A172 (cell line): ENCODE measurements around the gene CEP85L. TPM values are rescaled to one million over a fixed set of nuclear protein-coding genes. Genes with fewer than 3 reads are reported as not detected.

ENCODE experiments used
- DNase-seq: peaks from one replicate; pipeline ENCODE4 v3.0.0-alpha.2; 2015; ENCODE audit warnings: low spot score
- total RNA-seq: library from RNA; depleted of rRNA; stranded (reverse); fragments of >200 nt; shearing (Covaris generic); gene quantifications from 2 replicates; pipeline ENCODE4 v1.2.3, GENCODE V29; 2014

Gene CEP85L
- total RNA-seq, 1 experiment from 2014 or later = 5.0 TPM

DNA sequence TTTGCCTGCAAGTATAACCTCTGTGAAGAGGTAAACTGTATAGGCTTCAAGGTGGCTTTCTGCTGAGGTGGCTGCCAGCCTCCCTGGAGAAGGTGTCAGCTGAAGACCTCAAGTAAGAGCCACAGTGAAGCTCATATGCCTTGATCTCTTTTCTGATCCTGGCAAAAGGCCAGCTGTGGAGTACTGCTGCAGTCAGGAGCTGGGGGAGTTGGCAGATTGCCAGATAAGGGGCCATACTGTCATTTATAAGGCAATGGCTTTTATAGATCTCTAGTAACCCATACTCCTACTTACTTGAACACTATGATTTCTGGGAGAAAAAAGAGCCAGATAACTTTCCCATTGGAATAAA, 8.8 kb upstream of the CEP85L start:
- no peak for DNase-seq

DNA sequence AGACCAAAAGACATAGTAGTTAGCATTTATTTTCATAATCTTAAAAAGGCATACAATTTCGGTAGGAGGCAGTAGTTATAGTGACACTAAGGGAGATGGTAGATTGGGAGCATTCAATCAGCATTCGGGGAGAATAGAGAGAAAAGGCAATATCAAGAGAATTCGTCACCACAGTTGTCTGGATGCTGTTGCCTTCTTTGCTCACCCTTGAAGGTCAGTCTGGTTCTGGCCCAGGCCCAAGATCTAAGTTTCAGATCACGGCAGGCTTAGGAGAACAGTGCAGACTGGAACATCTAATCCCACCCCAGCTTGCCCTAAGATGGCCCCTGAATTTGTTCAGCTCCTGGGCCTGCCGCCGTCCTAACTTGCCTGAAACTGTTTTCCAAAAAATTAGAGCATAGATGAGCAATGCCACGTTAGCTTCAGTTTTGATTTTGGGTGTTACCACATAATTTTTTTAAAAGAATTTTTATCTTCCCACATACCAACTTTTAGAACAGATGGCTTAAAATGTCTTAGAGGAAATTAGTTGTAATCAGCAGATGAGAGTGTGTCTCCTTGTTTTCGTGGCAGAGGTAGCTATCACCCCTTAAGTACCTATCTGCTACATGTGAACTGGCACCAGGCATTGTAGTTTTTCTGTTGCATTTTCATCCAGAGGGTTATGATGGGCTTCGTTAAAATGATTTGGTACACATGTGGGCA, 8.3 kb upstream of the CEP85L start:
- no peak for DNase-seq

DNA sequence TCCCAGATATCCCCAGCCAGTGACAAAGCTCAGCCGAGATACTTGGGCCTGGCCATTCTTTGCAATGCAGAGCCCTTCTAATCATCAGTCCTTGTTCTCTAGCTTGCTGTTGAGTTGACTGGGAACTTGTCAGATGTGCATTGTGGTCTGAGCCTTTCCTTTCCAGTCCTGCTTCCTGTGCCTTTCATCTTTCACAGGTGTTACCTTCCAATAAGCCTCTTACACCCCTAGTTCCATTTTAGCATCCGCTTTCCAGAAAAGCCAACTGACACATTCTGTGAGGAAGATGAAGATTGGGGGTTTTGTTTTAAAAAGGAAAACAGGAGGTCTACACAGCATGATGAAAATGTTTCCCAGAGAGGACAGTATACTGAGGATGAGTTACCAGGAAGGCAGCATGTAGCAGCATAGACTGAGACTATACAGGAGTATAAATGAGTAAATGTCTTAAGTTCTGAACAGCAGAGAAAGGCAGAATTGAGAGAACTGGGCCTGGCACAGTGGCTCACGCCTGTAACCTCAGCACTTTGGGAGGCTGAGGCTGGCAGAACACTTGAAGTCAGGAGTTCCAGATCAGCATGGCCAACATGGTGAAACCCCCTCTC, 5.6 kb upstream of the CEP85L start:
- no peak for DNase-seq

DNA sequence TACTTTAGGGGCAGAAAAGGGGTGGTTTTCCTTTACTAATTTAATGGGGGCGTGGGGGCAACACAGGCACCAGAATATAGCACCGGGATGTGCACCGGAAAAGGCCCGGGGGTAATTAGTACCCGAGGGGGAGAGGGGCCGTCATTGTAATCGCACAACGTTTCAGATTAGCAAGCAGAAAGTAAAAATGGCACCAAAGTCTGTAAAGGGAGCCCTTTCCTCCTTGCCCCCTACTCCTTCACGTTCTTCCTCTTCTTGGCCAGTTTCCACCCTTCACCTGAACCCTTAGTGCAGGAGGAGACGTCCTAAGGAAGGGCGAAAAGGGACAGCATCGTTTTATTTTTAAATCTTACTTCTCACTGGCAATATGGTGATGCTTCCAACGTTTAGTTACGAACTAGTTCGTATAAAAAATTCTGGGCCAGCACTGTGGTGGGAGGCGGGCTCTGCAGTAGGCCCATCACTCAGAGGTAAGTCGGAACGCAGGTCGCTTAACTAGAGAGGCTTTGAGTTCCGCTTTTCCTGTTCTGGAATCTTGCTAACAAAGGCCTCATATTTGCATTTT, 742 bp upstream of the CEP85L start:
- no peak for DNase-seq

DNA sequence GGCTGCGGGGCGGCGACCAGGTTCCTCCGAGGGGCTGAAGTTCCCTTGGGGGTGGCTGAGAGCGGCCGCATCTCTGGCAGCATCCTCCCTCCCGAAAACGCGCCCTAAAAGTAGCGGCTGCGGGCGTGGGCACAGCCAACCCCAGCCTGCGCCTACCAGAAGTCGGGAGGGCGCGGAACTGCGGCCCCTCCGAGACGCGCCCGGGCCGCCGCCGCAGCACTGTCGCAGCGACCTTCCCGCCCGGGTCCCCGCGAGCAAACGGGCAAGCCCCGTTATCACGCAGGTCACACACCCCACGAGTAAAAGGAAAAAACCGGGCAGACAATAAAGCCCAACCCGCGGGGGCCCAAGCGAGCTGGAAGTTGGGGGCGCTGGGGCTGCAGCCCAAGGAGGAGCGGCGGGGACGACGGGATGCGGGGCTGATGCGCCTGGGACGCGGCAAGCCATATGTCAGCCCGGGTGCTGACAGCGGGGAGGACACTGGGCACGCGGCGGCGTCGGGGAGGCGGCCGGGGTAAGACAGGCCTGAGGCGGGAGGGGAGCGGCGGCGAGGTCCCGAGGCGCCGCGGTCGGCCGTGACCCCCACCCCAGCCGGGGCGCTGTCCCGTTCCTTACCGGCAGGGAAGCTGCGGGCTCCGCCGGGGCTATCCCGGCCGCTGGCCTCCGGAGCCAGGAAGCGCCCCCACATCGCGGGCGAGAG, 659 bp downstream of the CEP85L start:
- no peak for DNase-seq

DNA sequence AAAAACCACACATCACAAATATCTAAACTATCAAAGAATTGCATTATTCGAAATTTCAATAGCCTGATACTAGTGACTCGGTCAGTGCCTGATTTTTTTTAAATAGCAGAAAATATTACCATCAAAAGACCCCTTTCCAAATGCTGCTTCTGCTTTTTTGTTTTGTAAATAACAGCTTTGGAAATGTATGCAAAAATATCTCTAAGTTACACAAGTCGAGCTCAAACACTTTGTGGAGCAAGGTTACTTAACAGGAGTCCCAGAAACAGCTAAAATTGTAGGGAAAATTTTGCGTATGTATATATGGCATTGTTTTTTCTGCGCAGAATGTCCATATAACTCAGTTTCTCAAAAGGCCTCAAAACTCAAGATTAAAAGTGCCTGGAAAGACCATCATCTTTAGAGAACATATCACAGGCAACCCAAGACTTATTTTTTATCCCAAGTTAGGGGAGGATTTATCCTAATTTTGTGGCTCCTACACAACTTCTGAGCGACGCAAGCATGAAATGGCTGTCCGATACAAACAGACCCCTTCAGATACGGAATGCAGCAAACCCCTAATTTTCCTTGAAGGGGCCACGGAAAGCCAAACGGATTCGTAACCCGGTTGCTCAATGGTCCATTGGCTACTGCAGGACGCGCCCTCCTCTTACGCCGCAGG, 1.3 kb downstream of the CEP85L start:
- DNase-seq = no peak

DNA sequence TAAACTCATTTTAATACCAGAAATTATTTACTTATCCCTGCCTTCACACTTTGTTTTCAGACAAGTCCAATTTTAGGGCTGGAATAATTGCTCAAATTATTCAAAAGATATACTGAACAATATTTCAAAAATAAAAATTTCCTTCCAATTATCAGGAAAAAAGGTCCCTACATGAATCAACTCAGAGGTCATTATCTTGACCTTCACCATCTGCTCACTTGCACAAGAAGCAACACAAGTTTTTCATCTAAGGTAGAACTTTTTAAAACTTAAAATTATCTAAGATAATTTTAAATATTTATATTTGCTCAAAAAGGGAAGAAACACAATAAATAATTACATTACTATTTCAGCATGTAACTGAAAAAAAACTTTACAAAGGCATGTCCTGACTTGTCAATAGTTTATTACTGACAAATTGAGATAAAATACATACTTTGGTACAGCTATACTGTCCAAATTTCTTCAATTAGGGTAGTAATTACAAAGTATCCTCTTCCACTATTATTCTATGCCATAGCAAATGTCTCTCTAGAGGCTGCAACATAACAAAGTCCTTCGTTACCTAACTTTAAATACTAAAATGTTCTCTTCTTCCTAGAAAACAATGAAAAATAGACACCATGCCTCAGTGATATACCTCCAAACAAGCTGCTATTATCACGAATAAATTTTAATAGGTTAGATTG, 2.4 kb downstream of the CEP85L start:
- DNase-seq = no peak

DNA sequence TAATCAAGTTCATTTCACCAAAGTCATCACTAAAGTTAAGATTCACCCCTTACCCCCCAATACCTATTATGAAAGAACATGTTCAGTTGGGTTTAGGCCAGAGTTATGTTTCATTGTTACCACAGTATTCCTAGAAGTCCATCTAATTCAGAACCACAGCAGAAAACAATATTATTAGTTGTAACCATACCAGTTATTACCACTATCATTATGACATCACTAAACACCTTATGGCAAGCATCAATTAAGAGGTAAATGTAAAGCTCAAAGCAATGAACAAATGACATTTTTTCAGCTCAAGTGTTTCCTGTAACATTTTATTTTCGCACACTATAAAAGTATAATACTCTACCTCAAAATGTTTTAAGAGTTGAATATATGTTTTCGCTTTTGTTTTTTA, 4.4 kb downstream of the CEP85L start:
- no peak for DNase-seq

DNA sequence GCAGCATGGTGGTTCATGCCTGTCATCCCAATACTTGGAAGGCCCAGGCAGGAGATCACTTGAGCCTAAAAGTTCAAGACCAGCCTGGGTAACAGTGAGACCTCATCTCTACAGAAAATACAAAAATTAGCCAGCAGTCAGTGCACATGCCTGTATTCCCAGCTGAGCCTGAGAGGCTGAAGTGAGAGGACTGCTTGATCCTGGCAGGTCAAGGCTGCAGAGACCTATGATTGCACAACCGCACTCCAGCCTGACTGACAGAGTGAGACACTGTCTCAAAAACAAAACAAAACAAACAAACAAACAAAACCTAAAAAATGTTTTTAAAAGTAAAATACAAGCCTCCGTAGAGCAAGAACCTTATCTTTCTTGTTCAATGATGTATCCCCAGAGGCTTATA, 6.0 kb downstream of the CEP85L start:
- DNase-seq = no peak

DNA sequence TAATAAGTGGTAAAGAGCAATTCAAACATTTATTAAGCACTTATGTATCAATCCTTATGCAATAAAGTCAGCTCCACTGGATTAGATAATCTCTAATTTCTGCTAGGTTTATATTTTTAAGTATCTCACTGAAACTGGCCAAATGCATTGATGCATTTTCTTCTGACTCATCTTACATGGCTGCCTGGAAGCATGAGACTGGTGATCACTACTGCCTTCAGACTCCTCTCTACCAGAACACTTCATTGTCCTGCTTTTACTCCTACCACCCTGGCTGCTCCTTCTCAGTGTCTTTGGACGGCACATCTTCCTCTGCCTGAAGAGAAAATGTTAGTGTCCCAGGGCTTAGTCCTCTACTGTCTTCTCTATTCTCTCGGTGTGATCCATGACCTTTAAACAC, 7.4 kb downstream of the CEP85L start:
- no peak for DNase-seq

DNA sequence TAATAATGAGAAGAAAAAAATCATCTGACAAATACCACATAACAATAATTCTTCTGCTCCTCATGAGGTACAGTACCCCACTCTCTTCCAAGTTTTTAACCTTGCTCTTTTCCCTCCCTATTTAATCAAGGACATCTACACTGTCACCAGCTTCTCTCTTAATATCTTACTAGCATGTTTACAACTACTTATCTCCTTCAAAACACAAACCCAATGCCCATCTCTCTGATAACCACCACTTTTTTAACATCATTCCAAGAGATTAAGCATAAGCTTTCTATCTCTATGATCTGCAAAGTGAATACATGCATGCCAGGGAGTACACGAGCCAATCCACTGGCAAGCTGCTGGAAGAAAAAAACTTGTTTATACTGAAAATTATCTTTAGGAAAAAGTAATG, 10.3 kb downstream of the CEP85L start:
- DNase-seq = no peak

DNA sequence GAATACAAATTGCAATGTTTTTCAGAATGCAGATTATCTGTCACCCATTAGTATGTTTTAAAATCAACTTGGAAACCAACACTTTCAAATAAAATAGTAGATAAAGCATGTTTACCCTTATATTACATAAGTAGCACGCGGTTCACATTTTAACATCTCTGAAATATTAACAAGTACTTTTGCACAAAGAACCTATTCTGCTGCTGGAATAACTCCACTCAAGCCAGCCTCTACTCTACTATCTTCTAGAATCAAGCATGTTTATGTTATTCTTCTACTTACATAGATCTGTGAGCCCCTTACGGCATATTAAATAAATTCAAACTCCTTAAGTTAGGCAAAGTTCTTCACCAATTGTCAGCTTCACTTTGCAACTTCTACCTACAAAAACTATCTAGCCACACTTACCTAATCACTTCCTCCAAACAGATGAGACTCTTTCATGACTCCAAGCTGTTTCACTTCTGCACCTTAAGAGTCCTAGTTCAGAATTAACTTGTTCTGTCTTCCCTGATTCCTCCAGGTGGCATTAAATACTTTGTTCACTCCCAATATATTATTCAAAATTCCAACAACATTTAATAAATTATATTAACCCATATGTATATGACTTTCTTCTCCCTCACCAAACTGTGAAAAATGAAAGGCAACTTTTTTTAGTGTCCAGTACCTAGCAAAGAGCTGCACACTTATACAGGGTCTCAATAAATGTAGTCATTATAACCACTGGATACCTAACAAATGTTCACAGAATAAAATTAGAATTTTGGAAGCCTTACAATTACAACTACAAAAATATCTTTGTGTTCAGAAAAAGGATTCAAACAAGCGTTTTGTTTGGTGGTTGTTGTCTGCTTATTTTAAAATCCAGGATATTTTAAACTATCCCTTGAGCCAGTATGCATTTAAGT, 12.1 kb downstream of the CEP85L start:
- no peak for DNase-seq

DNA sequence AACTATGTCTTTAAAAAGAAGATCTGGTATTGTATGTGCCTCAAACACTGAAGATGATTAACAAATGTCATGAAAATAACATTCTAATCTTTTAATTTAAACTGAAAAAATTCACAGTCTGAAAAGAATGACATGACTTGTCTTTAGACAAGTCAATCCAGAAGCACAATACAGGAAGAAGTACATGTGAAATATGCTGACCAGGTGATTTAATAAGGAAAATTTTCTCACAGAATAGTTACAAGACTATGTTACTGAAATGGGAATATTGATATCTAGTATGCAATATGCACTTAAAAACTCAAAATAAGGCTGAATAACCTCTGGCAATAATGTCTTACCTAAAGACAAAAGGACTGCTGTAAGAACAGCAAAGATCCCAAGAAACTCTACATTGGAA, 13.1 kb downstream of the CEP85L start:
- DNase-seq = no peak

DNA sequence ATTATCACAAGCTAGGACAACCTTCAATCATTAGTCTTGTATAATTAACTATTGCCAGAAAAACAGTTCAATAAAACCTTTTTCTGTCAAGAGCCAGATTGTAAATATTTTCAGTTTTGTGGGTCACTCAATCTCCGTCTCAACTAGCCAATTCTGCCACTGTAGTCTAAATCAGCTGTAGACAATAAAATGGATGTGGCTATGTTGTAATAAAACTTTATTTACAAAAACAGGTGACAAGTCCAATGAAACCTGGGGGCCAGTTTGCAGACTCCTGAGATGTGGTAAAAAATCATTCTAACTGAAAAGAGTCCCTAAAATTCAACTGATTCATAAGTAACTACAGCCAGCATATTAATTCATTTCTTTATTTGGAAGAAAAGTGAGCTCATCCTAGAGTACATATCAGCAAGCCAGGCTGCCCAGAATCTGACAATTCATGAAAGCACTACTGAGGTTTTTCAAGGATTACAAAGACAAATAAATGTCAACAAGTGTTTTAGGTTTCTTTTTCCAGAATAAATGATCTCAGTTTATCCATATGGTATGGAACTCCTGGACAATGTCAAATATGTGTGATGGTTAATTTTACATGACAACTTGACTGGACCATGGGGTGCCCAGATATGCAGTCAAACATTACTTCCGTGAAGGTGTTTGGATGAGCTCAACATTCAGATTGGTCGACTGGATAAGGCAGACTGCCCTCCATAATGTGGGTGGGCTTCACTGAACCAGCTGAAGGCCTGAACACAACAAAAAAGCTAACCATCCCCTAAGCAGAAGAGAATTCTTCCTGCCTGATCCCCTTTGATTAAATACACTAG, 15.3 kb downstream of the CEP85L start:
- DNase-seq = no peak

DNA sequence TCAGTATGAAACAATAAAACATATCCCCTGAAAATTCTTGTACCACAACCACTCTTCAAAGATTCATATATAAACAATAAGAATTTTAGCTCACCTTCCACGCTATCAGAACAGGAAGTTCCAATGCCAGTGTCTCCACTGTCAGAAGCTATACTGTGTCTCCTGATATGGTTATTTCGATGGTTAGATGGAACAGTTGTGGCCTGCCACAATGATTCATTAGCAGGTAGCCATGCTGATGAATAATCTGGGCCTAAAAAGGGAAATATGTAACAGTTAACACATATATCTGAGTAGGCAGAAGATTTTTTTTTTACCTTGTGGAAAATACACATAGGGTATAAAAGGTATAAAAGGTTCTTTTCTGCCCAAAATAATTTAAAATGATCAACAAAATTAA, 19.0 kb downstream of the CEP85L start:
- DNase-seq = no peak

DNA sequence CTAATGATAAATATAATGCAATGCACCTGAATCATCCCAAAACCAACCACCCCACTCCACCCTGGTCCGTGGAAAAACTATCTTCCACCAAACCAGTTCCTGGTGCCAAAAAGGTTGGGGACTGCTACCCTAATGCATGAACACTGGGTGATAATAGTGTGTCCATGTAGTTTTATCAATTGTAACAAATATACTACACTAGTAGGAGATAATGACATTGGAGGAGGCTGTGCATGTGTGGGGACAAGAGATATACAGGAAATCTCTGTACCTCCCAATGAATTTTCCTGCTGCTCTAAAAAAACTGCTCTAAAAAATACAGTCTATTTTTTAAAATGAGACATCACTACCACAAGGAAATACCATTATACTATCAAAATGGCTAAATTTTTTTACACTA, 20.5 kb downstream of the CEP85L start:
- no peak for DNase-seq

DNA sequence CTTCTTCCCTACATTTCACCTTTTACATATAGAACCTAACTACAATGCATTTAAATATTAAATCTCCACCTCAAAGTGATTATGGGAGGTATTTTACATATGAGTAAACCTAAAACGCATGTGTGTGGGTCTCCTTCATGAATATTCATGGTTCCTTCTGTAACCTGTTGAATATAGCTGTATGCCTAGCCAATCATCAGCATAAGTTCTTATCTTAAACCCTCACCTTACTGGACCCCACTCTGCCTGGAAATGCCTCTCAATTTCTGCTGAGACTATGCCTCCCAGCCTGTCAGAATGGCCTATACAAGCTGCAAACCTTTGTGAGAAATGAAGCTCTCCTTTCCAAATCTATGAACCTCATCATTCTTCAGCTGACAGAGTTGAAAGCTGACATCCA, 21.3 kb downstream of the CEP85L start:
- no peak for DNase-seq

DNA sequence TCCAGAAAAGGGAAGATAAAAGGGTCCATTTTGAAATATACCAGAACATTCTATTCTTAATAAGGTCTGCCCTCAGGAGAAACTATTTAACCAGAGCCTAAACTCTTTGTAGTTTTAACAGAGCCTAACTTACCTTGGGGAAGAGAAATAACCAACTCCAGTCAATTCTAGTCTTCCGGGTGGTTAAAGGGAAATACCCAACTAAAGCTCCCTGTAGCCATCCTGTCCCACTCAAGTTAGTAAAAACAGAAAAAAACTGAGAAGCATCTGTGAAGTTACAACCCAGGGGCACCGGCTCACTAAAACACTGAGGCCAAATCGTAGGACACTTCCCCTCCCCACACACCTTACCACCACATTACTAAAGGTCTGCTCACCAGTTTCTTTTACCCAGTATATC, 23.7 kb downstream of the CEP85L start:
- DNase-seq = no peak

DNA sequence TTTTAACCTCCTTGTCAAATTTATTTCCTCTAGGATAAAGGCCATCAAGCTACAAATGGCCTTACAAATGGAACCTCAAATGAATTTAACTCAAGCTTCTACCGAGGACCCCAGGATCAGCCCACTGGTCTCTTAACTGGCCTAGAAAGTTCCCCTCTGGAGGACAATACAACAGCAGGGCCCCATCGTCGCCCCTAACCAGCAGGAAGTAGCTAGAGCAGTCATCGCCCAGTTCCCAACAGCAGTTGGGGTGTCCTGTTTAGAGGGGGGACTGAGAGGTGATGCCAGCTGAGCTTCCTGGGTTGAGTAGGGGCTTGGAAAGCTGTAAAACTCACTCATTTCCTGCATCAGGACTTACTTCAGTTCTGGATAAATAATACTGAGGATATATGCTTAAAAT, 25.6 kb downstream of the CEP85L start:
- no peak for DNase-seq
